Measurements from ENCODE around the gene GARNL3.
A peak's percentile ranks its signal among the peaks of the same experiment; 100 is the strongest.

GARNL3 gene

DNA sequence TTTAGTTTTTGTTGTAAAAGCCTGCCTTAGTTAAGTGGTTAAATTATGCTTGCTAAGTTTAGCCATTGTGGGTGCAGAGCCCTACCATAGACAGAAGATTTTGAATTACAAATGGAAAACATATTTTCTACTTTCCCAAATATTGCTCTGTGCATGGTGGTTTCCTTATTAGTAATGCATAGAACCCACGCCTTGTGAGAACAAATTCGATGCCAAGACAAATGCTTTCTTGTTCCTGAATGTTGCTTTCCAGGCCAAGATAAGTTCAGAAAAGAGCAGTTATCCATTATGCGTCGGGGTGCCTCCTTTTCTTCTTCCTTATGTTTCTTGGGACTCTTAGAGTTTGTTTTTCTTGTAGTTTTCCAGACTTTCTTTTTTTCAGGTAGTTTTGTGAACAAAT, 31.0 kb upstream of the GARNL3 start:
- DNase-seq (ENCODE audit: low read depth), result no peak

DNA sequence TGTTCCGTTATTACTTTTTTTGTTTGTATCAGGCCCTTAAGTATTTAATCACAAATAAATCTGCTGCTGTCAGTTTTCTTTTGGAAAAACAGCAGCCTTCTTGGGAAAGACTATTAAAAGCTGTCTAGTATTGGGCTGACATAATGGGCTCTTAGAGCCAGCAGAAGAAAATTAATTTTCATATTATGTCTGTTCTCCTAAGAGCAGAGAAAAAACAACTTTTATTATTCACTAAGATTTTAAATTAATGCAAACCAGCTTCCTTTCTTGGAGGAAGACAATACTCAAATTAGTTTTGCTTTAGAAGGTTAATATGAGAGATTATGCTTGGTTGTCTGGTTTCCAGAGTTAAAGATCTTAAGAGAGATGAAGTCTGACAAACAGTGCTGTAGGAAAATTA, 30.6 kb upstream of the GARNL3 start:
- DNase-seq (ENCODE audit: low read depth), result no peak

DNA sequence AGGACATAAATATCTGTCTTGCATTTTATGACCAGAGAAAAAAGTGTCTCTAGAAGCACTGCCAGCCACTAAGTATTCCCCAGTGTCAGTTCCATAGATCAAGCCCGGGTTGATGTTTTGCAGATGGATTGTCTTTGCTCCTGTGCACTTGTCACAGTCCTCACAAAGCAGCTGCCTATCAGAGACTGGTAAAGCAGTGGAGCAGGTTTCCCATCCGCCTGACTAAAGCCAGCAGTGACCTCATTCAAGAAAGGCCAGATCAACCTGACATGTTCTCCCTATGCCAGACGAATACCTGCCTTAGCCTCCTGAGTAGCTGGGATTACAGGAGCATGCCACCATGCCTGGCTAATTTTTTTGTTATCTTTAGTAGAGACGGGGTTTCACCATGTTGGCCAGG, 26.8 kb upstream of the GARNL3 start:
- DNase-seq (ENCODE audit: low read depth), result no peak

- DNase-seq (ENCODE audit: low read depth), result no peak
Observed at GRCh38 chr9:127241354-127241753, 23.2 kb upstream of the GARNL3 start.

DNA sequence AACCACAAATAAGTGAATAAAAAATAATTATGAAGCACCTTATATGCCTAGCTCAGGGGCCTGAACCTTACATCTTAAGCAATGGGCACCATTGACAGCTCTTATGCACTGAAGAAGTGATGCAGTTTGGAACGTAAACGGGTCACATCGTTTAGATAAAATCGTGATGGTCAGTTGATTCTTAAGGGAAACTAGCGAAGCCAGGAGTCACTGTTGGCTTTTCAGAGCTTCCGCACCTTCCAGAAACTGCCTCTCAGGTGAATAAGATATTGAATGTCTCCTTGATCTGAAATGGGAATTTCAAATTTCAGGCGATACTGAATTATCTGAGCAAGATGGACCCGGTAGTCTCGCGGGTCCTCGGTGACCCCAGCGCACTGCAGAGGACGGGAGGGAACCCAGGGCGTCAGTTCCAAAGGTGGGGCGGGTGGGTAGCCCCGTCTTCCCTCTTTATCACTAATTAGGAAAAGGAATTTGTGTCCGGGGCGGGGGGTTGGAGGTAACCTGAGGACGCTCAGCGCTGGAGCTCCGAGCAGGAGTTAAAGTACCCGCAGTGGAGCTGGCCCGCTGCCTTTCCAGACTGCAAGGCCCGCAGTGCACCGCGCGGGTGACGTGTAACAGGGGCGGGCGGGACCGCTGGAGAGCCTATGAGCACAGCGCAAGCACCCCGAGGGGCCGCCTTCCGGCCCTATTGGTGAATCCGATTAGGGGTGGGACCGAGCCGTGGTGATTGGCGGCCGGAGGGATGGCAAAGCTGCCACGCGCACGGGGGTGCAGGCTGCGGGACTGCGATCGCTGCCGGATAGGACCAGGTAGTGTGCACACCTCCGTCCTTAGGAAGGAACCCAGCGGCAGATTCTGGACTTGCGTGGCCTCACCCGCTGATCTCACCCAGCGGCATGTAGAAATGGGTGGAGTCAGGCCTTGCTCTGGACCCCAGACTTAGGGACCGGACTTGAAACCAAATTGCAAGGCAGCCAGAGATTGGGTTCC, 19.7 kb upstream of the GARNL3 start:
- peak; percentile 94 for DNase-seq (ENCODE audit: low read depth)

DNA sequence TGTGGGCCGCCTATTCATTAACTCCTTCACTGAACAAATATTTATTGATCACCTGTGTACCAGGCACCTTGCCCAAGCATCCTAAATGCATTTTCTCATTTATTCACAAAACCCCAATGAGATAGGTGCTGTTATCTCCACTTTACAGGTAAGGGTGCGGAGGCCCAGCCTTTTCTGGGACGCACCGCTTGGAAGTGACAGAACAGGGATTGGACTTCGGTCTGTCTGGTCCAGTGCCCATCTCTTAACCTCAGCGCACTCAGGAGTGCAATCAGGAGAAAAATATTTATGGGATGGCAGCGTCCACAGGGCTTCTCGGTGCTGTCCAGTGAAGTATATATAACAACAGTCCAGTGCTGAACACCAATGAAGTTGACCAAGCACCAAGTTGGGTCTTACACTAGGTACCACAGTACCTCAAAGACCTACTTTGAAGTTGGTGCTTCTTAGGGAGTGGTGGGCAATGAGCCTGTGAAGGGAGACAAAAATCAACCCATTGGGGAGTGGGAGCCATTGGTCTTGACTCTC, 18.9 kb upstream of the GARNL3 start:
- DNase-seq (ENCODE audit: low read depth), result no peak

DNA sequence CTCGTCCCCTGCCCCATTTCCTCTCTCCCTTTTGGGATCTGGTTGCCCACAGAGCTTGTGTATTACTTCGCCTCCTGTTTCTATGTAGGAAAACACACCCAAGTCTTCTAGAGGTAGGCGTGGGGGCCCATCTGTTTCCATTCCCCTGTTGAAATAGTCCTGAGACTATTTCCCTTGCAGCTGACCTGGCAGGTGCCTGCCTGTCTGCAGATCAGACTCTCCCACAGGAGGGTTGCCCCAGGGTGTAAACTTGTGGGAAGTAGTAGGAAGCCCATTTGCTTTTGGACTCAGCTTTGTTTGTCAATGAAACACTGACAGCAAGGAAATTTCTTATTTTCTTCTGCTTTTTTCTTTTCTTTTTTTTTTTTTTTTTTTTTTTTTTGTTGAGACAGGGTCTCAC, 16.3 kb upstream of the GARNL3 start:
- DNase-seq (ENCODE audit: low read depth), result no peak

DNA sequence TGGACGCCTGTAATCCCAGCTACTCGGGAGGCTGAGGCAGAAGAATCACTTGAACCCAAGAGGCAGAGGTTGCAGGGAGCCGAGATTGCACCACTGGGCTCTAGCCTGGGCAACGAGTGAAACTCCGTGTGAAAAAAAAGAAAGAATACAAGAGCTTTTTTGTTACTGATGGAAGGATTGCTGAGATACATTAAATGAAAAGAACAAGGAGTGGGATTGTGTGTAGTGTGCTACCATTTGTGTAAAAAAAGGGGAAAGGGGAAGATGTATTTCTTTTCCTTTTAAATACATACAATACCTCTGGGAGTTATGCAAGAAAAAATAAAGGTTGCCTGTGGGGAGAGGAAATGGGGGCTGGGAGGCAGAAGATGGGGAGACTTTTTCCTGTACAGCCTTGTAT, 14.7 kb upstream of the GARNL3 start:
- no peak for DNase-seq (ENCODE audit: low read depth)

- no peak for DNase-seq (ENCODE audit: low read depth)
Observed at GRCh38 chr9:127250896-127251391, 13.6 kb upstream of the GARNL3 start.

- DNase-seq (ENCODE audit: low read depth), result no peak
Observed at GRCh38 chr9:127252410-127253318, 11.9 kb upstream of the GARNL3 start.

DNA sequence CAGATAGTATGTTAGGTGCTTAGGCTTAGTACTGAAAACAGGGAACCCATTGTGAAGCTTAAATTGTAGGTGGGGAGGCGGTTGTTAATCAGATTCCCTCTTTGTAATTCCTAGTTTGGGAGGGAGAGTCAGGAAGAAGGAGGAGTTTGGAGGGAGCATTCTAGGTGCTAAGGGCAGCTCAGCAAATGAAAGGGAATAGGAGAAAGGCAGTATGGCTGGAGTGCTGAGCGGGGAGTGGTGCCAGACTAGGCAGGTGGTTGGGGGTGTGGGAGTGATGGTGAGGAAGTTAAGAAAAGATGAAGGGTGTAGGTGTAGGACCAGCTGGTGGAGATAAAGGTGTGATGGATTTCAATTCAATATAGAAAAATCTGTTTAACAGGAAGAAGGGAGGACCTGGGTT, 11.1 kb upstream of the GARNL3 start:
- no peak for DNase-seq (ENCODE audit: low read depth)

GRCh38 chr9:127255692-127256091, 8.9 kb upstream of the GARNL3 start:
- no peak for DNase-seq (ENCODE audit: low read depth)

GRCh38 chr9:127256324-127256723, 8.2 kb upstream of the GARNL3 start:
- no peak for DNase-seq (ENCODE audit: low read depth)

DNA sequence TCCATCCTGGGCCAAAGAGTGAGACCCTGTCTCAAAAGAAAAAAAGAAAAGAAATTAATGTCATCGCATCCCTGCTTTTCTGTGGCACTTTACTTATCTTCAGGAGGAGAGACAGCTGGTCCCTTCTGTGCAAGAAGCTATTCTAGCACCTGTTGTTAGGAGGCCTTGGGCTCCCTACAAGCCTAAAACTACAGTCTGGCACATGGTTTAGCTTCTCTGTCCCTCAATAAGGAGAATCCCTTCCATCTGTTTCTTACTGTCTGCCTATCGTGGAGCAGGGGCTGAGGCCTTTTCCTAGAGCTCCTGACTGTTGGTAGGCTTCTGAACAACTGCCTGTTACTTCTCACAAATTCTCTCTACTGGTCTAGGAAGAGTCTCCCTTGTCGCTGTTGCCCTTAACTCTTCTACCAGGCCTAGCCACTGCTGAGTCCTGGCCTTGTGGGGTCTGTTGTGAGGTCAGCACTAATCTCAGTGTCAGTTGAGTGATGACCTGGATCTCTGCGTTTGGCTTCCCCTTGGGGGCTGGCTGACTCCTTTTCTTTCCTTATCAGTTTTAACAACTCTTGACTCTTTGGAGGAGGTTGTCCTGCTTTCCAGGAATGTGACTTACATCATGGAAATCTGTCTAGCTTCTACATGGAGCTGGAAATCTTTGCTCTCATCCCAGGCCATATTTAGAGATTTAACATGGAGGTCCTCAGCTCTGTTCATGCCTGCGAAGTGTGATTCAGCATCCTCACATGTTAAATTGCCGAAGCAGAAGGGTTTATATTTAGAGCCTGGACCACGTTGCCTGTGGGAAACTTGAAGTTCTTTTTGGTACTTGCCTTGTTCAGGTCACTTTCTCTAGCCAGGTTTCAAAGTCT, 5.7 kb upstream of the GARNL3 start:
- DNase-seq (ENCODE audit: low read depth), result no peak

GRCh38 chr9:127262602-127263001, 2.0 kb upstream of the GARNL3 start:
- DNase-seq (ENCODE audit: low read depth), result no peak

DNA sequence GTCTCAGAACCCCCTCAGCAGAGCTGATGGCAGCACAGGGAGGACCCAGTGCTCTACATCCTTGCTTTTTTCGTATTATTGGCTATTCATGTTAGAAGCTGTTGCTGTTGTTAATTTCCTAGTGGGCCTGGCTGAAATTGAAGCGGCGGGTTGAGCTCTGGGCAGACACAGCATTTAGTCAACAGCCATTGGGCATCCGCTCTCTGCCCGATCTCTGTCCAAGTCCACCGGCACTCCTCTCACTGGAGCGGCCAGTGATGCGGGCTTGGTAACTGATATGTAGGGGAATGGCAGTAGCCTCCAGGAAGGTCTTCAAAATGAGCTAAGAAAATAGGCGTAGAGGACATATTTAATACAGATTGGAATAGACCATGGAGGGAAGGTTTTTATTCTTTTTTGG, 1.3 kb upstream of the GARNL3 start:
- DNase-seq (ENCODE audit: low read depth), result no peak

DNA sequence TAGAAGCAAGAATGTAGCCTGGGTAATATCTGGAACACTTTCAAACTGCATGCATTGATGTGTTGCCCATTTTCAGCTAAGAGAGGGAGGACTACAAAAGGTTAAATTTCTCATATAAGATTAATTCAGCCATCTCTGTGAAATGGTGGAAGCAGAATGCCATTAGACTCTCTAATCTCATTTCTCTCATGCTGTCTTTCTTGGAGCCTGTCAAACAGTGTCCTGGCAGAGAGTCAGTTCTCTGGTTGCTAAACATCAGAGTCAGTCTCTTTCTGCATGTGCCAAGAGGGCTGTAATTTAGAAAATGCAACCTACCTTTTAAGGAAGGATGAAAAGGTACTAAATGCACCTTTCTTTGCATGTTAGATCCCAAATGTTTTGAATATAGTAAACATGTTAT, 910 bp upstream of the GARNL3 start:
- DNase-seq (ENCODE audit: low read depth), result no peak

GRCh38 chr9:127267793-127268525, 3.4 kb downstream of the GARNL3 start:
- DNase-seq (ENCODE audit: low read depth), result no peak

DNA sequence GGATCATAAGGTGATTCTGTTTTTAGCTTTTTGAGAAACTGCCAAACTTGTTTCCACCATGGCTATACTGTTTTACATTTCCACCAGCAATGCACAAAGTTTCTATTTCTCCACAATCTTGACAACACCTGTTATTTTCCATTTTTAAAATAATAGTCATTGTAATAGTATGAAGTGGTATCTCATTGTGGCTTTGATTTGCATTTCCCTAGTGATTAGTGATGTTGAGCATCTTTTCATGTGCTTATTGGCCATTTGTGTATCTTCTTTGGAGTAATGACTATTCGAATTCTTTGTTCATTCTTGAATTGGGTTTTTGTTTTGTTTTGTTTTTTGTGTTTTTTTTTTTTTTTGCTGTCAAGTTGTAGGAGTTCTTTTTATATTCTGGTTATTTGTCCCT, 4.9 kb downstream of the GARNL3 start:
- no peak for DNase-seq (ENCODE audit: low read depth)

- no peak for DNase-seq (ENCODE audit: low read depth)
Observed at GRCh38 chr9:127273326-127273725, 8.8 kb downstream of the GARNL3 start.

DNA sequence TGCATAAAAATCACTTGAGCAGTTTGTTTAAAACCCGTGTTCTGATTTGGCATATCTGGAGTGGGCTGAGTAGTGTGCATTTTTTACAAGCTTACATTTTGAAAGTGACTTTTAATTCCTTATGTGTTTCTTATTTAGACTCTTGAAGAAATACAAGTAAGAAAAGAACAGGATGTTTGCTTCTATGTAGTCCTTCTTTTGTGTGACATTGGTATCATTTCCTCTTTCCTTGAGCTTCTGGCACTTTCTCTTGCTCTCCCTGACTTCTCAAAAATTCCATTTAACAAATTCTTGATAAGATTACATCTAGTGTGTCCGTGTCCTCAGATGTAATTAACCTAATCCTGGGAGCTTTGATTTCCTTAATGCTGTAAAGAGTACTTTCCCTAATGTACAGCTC, 12.5 kb downstream of the GARNL3 start:
- no peak for DNase-seq (ENCODE audit: low read depth)

All from activated T-cell treated with anti-CD3 and anti-CD28 coated beads for 48 hours (primary cell).